HTR-8/SVneo (cell line): Measurements from ENCODE around the gene SPATS2.
"Not testable (repeated sequence)": the region's sequence is repeated elsewhere in the genome, so short reads cannot be mapped to it uniquely, and the experiment has no call there.

Experiments
- DNase-seq: peaks from one replicate; pipeline ENCODE4 v3.0.0; 2011; ENCODE audit warnings: low spot score, mixed read lengths; ENCODE audit not compliant: insufficient read length
- FAIRE-seq: peaks from 2 replicates; lab custom pipeline; 2011; peaks lifted over from hg19 to GRCh38; lab: Jason Lieb, UNC

Gene SPATS2

DNA sequence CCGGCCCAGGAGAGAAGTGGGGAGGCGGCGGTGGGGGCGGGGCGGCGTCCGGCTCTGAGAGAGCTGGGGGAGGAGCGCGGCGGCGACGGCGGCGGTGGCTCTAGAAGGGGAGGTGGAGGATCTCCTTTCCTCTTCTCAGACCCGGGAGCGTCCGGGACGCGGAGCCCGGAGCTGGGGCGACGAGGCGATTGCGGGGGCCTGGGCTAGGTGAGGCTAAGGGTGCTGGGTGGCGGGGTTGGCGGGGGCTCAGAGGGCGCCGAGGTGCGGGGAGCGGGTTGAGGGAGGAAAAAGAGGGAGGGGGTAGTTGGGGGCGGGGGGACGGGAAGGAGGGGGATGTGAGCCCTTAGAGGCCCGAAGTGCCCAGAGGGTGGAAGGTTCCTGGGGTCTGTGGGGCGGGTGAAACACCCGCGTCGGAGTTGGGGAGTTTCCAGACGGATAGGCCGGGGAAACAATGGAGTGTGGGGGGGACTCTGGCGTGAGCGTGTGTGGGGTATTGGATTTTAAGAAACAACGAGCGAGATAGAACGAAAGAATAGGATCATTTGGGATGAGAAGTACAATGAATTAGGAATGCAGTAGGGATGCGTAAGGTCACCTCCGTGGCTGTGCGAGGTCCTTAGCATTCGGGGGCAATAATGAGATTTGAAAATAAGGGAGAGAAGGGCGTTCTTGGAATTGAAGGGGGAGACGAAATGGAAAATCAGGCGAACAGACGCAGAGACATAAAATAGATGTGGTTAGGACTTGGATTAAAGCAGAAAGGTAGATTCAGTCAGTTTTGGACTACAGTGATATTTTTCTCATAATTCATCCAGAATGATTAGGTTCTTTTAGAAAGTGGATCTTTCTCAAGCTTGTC lies at the start of gene SPATS2:
Gene SPATS2, plus strand, starts transcription at position 82 of the 859 bp plus-strand sequence. CDS start 93,551 bp downstream, outside the sequence.
- DNase-seq (no peak), FAIRE-seq (no peak)

DNA sequence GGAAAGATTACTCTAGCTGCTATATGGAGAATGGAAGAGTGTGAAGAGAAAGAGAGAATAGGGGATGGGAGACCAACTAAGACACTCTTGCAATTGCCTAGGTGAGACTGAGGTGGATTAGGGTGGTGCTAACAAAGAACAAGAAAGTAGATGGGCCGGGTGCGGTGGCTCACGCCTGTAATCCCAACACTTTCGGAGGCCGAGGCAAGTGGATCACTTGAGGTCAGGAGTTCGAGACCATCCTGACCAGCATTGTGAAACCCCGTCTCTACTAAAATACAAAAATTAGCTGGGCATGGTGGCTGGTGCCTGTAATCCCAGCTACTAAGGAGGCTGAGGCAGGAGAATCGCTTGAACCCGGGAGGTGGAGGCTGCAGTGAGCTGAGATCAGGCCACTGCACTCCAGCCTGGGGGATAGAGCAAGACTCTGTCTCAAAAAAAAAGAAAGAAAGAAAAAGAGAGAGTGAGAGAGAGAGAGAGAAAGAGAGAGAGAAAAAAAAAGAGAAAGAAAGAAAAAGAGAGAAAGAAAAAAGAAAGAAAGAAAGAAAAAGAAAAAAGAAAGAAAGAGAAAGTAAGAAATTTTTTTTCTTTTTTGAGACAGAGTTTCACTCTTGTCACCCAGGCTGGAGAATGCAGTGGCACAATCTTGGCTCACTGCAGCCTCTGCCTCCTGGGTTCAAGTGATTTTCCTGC lies 46.7 kb upstream of the SPATS2 start:
- DNase-seq, FAIRE-seq: not testable (repeated sequence)

DNA sequence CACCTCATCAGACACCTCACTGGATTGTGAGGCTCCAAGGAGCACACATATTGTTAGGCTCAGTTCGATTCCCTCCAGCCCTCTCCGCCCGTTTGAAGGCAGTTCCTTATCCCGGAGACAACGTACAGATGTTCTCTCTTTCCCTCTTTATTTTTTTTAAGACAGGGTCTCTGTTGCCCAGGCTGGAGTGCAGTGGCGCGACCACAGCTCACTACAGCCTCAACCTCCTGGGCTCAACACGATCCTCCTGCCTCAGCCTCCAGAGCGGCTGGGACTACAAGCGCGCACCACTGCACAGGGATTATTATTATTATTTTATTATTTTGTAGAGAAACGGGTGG lies 44.9 kb upstream of the SPATS2 start:
- DNase-seq = no peak
- no peak for FAIRE-seq

DNA sequence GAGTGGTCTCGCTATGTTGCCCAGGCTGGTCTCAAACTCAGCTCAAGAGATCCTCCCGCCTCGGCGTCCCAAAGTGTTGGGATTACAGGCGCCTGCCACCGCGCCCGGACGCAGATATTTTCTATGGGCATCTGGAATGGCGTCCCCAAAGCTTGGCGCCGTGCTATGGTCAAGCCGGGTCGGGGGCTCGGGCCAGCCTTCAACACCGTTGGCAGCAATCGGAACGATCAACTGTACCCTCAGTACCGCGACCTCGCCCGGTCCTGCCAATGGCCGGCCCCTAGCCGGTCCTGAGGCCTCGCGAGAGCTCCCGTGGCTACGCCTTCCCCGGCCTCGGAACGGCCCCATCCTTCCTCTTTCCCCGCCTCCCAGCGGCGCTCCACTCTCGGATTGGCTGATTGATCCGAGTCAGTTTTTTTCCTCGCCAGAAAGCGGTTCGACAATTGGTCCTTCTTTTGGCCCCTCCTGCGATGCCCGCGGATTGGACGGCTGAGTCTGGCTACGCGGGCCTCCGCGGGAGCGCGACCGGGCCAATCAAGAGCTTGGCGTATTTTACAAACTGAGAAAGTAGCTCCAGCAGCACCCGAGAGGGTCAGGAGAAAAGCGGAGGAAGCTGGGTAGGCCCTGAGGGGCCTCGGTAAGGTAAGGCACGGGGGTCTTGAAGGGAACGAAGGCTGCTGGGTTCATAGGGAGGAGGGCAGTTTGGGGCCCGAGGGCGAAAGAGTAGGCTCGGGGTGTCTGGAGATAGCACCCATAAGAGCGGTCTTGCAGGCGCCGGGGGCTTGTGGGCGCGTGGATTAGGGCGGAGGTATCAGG lies 44.3 kb upstream of the SPATS2 start, which contains the start of gene TROAP:
Gene TROAP, plus strand, starts transcription at position 548 of the 816 bp plus-strand sequence. CDS start 354 bp downstream, outside the sequence.
- FAIRE-seq (peak; percentile 79), DNase-seq (peak; percentile 98)

DNA sequence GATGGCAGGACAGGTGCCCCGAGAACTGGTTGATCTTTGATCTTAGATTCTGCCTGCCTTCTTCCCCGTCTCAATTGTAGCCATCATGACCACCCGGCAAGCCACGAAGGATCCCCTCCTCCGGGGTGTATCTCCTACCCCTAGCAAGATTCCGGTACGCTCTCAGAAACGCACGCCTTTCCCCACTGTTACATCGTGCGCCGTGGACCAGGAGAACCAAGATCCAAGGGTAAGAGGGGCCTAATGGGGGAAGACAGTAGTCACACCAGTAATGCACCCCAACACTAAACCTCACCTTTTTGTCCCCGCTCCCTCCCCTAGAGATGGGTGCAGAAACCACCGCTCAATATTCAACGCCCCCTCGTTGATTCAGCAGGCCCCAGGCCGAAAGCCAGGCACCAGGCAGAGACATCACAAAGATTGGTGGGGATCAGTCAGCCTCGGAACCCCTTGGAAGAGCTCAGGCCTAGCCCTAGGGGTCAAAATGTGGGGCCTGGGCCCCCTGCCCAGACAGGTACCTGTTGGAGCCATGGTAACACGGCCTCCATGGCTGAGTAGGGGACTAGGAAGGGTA lies 43.7 kb upstream of the SPATS2 start:
- FAIRE-seq = no peak
- DNase-seq = no peak

DNA sequence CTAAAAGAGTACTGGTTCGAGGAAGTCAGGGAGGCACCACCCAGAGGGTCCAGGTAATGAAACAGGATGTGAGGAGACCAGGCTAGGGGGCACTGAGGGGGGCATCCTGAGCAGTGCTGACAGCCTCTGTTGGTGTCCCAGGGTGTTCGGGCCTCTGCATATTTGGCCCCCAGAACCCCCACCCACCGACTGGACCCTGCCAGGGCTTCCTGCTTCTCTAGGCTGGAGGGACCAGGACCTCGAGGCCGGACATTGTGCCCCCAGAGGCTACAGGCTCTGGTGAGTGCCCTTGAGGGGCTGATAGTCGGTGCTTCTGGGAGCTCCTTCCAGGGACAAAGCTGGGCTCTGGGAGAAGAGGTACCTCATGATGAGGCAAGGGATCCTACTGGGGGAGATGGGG lies 41.7 kb upstream of the SPATS2 start:
- FAIRE-seq (no peak), DNase-seq (no peak)

DNA sequence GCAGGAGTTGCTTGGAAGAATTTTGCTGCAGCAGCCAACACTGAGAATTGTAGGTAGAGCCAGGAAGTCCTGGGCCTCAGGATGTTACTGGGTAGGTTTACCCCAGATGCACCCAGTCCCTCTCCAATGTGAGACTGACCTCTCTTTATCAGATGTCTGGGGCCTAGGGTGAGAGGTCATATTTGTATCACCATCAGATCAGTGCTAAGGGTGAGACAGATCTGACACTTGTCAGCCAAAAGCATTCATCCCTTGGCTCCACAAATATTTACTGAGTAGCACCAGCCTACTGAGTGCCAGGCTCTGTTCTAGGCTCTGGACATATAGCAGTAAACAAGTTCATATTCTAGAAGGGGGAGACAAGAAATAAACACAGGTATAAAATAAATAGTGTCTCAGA lies 39.9 kb upstream of the SPATS2 start:
- FAIRE-seq = no peak
- no peak for DNase-seq

DNA sequence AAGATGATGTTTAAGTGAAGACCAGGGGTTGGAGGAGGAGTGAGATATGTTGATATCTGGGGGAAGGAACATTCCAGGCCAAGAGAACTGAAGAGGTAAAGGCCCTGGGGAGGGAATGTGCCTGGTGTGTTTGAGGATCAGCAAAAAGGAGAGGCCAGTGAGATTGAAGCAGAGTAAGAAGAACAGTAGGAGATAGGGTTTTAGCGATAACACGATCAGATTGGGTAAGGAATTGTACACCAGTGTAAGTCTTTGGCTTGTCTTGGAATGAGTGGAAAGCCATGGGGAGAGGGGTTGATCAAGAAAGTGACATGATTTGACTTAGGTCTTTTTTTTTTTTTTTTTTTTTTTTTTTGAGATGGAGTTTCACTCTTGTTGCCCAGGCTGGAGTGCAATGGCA lies 39.4 kb upstream of the SPATS2 start:
- DNase-seq = no peak
- no peak for FAIRE-seq

DNA sequence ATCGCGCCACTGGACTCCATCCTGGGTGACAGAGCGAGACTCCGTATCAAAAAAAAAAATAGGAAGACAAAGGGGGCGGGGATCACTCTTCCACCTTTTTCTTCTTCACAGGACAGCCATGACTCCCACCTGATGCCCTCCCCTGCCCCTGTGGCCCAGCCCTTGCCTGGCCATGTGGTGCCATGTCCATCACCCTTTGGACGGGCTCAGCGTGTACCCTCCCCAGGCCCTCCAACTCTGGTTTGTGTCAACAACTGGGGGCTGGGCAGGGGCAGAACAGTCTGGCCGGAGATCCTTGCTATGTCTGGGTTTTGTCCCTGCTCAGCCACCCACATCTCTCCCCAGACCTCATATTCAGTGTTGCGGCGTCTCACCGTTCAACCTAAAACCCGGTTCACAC lies 38.4 kb upstream of the SPATS2 start:
- no peak for DNase-seq
- no peak for FAIRE-seq

DNA sequence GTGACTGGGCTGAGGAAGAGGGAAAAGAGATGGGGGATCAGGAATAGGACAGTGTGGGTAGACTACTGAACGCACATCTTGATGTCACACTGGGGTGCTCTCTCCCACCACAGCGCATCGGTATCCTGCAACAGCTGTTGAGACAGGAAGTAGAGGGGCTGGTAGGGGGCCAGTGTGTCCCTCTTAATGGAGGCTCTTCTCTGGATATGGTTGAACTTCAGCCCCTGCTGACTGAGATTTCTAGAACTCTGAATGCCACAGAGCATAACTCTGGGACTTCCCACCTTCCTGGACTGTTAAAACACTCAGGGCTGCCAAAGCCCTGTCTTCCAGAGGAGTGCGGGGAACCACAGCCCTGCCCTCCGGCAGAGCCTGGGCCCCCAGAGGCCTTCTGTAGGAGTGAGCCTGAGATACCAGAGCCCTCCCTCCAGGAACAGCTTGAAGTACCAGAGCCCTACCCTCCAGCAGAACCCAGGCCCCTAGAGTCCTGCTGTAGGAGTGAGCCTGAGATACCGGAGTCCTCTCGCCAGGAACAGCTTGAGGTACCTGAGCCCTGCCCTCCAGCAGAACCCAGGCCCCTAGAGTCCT lies 37.1 kb upstream of the SPATS2 start:
- FAIRE-seq (no peak), DNase-seq (no peak)

DNA sequence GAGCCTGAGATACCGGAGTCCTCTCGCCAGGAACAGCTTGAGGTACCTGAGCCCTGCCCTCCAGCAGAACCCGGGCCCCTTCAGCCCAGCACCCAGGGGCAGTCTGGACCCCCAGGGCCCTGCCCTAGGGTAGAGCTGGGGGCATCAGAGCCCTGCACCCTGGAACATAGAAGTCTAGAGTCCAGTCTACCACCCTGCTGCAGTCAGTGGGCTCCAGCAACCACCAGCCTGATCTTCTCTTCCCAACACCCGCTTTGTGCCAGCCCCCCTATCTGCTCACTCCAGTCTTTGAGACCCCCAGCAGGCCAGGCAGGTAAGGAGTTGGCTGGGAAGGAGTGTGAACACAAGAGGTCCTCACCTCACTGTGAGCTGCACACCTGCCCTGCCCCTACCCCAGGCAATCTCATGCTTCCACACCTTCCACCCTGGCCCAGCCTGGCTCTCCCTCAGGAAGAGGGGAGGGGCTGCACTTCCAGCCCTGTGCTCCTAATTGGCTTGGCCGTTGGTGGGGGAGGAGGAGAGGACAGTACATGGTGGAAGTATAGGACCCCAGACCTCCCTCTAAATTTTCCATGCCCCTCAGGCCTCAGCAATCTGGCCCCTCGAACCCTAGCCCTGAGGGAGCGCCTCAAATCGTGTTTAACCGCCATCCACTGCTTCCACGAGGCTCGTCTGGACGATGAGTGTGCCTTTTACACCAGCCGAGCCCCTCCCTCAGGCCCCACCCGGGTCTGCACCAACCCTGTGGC lies 36.5 kb upstream of the SPATS2 start:
- FAIRE-seq = no peak
- no peak for DNase-seq

DNA sequence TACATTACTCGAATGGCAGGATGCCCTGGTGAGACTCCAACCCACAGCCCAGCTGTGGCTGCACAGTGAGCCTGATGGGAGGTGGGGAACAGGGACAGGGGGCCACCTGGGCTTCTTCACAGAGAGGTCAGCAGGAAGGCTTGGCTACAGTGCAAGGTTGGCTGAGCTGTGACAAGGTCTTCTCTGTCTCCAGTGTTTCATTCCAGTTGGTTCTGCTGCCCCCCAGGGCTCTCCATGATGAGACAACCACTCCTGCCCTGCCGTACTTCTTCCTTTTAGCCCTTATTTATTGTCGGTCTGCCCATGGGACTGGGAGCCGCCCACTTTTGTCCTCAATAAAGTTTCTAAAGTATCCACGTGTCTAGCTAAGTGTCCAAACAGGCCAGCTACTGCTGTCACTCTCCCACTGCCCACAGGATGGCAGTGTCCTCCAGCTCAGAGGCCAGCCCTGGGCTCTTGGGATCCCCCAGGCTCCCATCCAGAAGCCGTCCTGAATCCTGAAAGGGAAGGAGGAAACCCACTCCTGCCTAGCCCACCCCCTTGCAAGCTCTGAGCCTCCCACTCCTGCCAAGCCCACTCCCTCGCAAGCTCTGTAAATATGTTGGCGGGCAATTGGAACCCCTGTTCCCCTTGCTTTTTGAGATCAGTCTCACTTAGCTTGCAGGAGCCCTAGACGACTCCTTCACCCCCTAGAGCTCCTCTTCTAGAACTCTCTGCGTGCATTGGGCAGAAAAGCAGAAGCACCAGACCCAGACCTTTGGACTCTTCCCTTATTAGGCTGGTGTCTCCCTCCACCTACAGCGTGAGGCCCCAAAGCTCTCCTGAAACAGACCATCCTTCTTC lies 35.7 kb upstream of the SPATS2 start:
- FAIRE-seq = peak; percentile 72
- peak; percentile 77 for DNase-seq

DNA sequence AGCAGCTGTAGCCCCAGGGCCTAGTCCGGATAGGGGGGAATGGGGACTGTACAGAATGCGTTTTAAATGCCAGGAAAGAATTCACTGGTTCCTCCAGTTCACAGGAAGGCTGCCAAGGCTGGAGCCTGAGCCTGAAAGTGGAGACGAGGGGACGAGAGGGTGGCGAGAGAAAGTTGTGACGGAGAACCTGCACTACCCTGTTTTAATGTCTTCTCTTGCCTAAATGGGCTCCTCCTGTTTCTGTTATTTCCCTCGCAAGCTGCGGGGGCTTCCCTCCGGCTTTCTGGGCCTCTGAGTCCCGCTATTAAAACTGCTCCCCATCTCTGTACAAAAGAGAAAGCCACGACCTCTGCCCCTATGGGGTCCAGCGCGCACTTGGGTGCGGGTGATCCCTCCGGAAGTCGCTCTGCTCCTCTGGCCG lies 34.8 kb upstream of the SPATS2 start:
- FAIRE-seq (no peak), DNase-seq (no peak)

DNA sequence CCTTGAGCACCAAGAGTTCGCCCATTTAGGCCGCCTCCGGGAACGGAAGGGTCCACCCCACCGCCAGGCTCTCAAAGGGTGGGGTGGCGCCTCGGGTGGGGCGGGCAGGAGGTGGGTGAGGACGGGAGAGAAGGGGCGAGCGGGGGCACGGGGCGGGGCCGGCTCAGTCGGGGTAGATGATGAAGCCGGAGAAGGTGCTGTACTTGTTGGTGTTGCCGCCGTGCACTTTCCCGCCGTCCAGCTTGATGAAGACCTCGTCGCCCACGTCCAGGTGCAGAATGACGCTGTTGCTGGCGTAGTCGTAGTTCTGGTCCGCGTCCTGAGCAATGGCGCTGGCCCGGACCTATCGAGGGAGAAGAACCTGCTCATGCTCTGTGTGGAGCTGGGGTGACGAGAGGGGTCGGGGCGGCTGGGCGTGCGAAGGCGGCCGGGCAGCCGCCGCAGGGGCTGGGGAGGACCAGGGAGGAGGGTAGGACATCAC lies 34.3 kb upstream of the SPATS2 start:
- FAIRE-seq = no peak
- DNase-seq = no peak

DNA sequence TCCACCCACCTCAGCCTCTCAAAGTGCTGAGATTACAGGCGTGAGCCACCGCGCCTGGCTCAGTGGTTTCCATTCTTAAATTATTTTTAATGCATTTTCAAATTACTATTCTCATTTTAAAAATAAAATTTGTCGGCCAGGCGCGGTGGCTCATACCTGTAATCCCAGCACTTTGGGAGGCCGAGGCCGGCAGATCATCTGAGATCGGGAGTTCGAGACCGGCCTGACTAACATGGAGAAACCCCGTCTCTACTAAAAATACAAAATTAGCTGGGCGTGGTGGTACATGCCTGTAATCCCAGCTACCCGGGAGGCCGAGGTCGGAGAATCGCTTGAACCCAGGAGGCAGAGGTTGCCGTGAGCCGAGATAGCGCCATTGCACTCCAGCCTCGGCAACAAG lies 33.5 kb upstream of the SPATS2 start:
- not testable (repeated sequence) for FAIRE-seq, DNase-seq

DNA sequence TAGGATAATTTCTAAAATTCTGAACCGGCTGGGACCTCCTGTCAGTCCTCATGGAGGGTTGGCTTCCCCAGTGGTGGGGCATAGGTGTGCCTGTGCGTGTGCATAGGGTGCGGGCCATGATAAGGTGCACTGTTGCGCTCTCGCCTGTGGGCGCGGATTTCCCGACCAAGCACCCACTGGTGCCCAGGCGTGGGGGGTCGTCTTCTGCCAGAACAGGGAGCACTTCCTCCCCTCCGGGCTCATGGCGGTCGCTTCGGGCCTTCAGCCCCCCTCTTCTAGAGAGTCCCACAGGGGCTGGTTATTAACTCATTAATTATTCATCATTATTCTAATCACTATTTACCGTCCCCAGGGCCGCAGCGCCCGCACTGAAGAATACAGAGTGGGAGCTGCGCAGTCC lies 33.0 kb upstream of the SPATS2 start:
- FAIRE-seq = no peak
- DNase-seq = no peak

DNA sequence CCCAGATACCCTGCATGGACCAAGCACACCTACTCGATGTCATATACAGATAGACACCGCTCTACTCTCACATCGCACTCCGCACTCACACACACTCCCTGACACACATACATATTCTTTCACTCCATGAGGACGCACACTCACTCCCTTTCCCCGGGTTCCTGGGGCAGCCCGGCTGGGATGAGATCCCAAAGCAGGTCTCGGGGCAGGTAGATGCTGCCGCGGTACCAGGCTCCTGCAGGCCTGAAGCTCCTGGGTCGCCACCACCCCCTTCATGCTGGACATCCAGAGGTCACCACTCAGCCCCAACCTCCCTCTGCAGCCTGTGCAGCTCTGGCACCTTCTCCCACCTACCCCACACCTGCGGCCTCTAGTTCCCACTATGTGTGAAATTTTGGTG lies 32.6 kb upstream of the SPATS2 start:
- DNase-seq (no peak), FAIRE-seq (no peak)
